Coronary artery (tissue), 2 donors: ENCODE results near the gene SLC2A6.

Experiments used
- DNase-seq: peaks from one replicate; pipeline ENCODE4 v3.0.0-alpha.2; 2017; ENCODE audit warnings: low spot score
- H3K27ac ChIP-seq, 2 donors: fragments of 200-600 bp; sonication (generic); one replicate each; pipeline ENCODE4 v1.5.1; 2016 to 2019
- H3K4me3 ChIP-seq: fragments of 200-600 bp; sonication (generic); 2 replicates; pipeline ENCODE4 v1.5.1; 2016; ENCODE audit warnings: mild to moderate bottlenecking, moderate library complexity
- TF ChIP-seq, protein P1 (sequence below): fragments of 200-600 bp; sonication (generic); IDR thresholded peaks from one replicate; pipeline ENCODE4 v1.5.1; 2019; ENCODE audit warnings: antibody characterized with exemption

Gene SLC2A6

DNA sequence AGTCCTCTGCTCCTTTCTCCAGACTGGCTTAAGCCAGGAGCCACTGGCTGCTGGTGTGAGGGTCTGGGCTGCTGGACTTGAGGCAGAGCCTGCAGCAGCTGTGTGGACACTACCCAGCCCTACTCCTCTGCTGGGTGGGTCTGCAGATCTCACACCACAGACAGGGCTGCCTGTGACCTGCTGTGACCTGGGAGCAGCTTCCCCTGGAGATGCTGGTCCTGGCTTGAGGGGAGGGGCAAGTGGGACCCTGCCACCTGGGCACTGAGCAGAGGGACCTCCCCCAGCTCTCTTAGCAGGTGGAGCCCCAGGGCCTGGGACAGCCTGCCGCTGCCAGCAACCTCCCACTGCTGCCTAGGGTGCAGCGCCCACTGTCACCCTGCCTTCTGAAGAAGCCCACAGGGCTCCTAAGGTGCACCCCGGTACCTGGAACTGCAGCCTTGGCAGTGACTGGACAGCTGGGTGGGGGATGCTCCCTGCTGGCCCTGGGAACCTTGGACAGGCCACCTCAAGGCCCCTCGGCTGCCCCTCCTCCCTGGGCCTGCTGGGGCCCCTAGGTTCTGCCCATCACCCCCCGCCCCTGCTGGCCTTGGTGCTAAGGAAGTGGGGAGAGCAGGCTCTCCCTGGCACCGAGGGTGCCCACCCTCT lies 10.0 kb downstream of the SLC2A6 start:
- Histone ChIP-seq H3K27ac (no peak overlapping the region), H3K4me3 (no peak overlapping the region)
- TF ChIP-seq, protein P1, sequence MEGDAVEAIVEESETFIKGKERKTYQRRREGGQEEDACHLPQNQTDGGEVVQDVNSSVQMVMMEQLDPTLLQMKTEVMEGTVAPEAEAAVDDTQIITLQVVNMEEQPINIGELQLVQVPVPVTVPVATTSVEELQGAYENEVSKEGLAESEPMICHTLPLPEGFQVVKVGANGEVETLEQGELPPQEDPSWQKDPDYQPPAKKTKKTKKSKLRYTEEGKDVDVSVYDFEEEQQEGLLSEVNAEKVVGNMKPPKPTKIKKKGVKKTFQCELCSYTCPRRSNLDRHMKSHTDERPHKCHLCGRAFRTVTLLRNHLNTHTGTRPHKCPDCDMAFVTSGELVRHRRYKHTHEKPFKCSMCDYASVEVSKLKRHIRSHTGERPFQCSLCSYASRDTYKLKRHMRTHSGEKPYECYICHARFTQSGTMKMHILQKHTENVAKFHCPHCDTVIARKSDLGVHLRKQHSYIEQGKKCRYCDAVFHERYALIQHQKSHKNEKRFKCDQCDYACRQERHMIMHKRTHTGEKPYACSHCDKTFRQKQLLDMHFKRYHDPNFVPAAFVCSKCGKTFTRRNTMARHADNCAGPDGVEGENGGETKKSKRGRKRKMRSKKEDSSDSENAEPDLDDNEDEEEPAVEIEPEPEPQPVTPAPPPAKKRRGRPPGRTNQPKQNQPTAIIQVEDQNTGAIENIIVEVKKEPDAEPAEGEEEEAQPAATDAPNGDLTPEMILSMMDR, result no peak
- DNase-seq, result no peak

- Histone ChIP-seq H3K4me3 (no peak overlapping the region), H3K27ac (no peak overlapping the region)
- DNase-seq, result no peak
- TF ChIP-seq, protein P1, result no peak
Observed at GRCh38 chr9:133468374-133468773, 10.5 kb downstream of the SLC2A6 start.

- no peak for DNase-seq
- Histone ChIP-seq H3K27ac (no peak overlapping the region), H3K4me3 (no peak overlapping the region)
- TF ChIP-seq, protein P1, result no peak
Observed at GRCh38 chr9:133467101-133467500, 11.8 kb downstream of the SLC2A6 start.

DNA sequence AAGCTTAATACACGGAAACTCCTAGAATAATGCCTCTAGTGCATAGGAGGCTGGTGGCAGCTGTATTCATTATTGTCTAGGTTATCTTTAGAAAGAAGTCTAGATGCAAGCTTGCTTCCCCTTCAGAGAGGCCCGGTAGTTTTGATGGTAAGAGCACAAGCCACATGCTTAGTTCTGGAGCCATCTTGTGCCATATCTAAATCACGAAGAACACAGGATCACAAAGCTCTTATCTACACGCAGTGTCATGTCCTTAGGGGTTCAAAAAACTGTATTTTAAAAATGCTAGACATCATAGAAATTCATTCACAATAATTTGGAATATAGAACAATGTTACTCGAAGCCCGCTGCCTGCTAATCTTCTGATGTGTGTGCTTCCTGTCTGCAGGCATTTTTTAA lies 12.9 kb downstream of the SLC2A6 start:
- no peak overlapping the region for H3K27ac ChIP-seq
- DNase-seq, result no peak
- TF ChIP-seq, protein P1, result no peak
- no peak overlapping the region for H3K4me3 ChIP-seq

DNA sequence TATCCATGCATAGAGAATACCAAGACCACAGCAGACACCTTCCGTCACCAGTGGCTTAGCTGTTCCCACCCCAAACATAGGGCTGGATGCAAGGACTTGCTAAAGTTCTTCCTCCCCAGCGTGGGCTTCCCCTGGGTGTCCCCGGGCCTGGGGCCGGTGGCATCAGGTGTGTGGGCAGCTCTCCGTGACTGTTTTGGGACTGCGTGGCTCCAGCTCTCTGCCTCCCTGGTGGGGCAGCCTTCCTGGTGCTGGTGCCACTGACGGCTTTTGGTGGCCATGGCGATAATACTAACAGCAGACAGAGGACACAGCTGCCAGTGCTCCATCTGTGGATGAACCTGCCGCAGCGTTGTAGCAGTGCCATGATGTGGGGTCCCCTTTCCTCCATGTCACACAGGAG lies 14.3 kb downstream of the SLC2A6 start:
- TF ChIP-seq, protein P1, result no peak
- Histone ChIP-seq H3K27ac (no peak overlapping the region), H3K4me3 (no peak overlapping the region)
- no peak for DNase-seq

- Histone ChIP-seq H3K27ac (no peak overlapping the region), H3K4me3 (no peak overlapping the region)
- DNase-seq, result no peak
- TF ChIP-seq, protein P1, result no peak
Observed at GRCh38 chr9:133463864-133464615, 14.9 kb downstream of the SLC2A6 start.
